RWPE1 (cell line): ENCODE measurements around the gene CEP128.

Experiments used
- CTCF ChIA-PET: fragments of 350-600 bp; sonication (Branson Sonifier 250); formaldehyde crosslinking; extraction: SDS; loops from one replicate; lab custom pipeline; 2021; lab: Yijun Ruan, JAX
- POLR2A ChIA-PET: fragments of 400-600 bp; formaldehyde crosslinking; extraction: SDS; loops from one replicate; lab custom pipeline; 2020; ENCODE audit warnings: antibody characterized with exemption; ENCODE audit not compliant: low non-redundant PET; lab: Yijun Ruan, JAX
- DNase-seq: peaks from one replicate; pipeline ENCODE4 v3.0.0; 2012; ENCODE audit warnings: low spot score
- H3K27ac ChIP-seq: fragments of 450-650 bp; 2 replicates; pipeline ENCODE4 v1.5.1; 2017
- CTCF ChIP-seq: fragments of 450-650 bp; conservative IDR thresholded peaks from 2 replicates; pipeline ENCODE4 v1.5.1; 2017; ENCODE audit warnings: low read depth, mild to moderate bottlenecking

Gene CEP128

GRCh38 chr14:80973931-80974641 lies 32.5 kb upstream of the CEP128 start:
- CTCF ChIA-PET = no interaction called here

GRCh38 chr14:80965037-80965436 lies 23.5 kb upstream of the CEP128 start:
- DNase-seq = no peak
- ChIA-PET POLR2A (no interaction called here), CTCF (no interaction called here)
- H3K27ac ChIP-seq = no peak overlapping the region
- no peak for TF ChIP-seq CTCF

More at GRCh38 chr14:80973931-80974641, 32.5 kb upstream of the CEP128 start:
- POLR2A ChIA-PET = no interaction called here
- no peak overlapping the region for H3K27ac ChIP-seq
- TF ChIP-seq CTCF = no peak
- DNase-seq = no peak

- ChIA-PET CTCF (no interaction called here), POLR2A (no interaction called here)
- DNase-seq = no peak
- no peak overlapping the region for H3K27ac ChIP-seq
- TF ChIP-seq CTCF = no peak
Measured at GRCh38 chr14:80959496-80959895, 18.0 kb upstream of the CEP128 start.

- CTCF ChIA-PET = no interaction called here
- DNase-seq = no peak
- no peak for TF ChIP-seq CTCF
- no peak overlapping the region for H3K27ac ChIP-seq
- POLR2A ChIA-PET = no interaction called here
Measured at GRCh38 chr14:80958939-80959338, 17.4 kb upstream of the CEP128 start.

- CTCF ChIA-PET = no interaction called here
- POLR2A ChIA-PET = no interaction called here
- TF ChIP-seq CTCF = no peak
- DNase-seq = no peak
- no peak overlapping the region for H3K27ac ChIP-seq
Measured at GRCh38 chr14:80958226-80958625, 16.7 kb upstream of the CEP128 start.

- no peak for TF ChIP-seq CTCF
- no peak for DNase-seq
- CTCF ChIA-PET = no interaction called here
- H3K27ac ChIP-seq = no peak overlapping the region
- POLR2A ChIA-PET = no interaction called here
Measured at GRCh38 chr14:80957613-80958012, 16.1 kb upstream of the CEP128 start.
